OCI-LY7 (cell line): Measurements from ENCODE around the gene SMYD4.

ENCODE experiments used
- CTCF ChIP-seq: fragments of 200-600 bp; sonication (generic); conservative IDR thresholded peaks from 2 replicates; pipeline ENCODE4 v1.5.1; 2014; ENCODE audit warnings: mild to moderate bottlenecking, antibody characterized with exemption, low read length, moderate library complexity, mixed read lengths
- EZH2phosphoT487 ChIP-seq: fragments of 200-600 bp; sonication (generic); IDR thresholded peaks from 2 replicates; pipeline ENCODE4 v1.6.1; 2018; ENCODE audit warnings: low read depth, borderline replicate concordance, mild to moderate bottlenecking, mixed run types, antibody characterized with exemption, low read length, moderate library complexity, mixed read lengths

- TF ChIP-seq CTCF (no peak), EZH2phosphoT487 (no peak)
Measured at GRCh38 chr17:1800712-1801111, 29.0 kb downstream of the SMYD4 start.
